ENCODE measurements around the gene RPL38.

Gene RPL38

DNA sequence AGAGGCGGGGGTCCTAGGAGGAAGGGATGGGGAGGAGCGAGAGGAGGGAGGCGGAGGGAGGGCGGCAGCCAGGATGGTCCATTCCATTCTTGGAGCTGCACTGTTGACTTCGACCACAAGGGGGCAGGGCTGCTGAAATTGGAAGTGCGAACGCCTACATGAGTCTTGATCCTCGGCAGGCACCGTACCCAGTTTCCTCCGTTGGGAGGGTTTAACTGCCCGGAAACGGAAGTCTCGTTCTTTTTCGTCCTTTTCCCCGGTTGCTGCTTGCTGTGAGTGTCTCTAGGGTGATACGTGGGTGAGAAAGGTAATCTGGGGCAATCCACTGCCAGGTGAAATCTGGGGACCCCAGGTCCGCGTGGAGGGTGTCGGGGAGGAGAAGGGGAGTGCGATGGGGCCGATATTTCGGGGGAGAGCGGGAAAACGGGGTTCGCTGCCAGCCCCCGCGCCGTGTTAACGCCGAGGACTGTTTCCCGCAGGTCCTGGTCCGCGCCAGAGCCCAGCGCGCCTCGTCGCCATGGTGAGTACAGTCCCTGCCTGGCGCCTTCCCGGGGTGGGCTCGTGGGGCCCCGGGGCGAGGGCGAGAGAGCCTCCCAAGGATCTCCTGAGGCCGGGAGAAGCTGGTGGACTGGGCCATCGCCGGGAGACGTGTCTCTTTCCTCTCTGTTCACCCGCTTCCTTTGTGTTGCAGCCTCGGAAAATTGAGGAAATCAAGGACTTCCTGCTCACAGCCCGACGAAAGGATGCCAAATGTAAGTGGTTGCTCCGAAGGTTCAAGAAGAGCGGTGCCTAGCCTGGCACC, at the start of gene RPL38:
Gene RPL38, plus strand, starts transcription at position 240 of the 802 bp plus-strand sequence. Its CDS starts 278 bp downstream, at position 518.
- DNase-seq: peak; percentile 93

DNA sequence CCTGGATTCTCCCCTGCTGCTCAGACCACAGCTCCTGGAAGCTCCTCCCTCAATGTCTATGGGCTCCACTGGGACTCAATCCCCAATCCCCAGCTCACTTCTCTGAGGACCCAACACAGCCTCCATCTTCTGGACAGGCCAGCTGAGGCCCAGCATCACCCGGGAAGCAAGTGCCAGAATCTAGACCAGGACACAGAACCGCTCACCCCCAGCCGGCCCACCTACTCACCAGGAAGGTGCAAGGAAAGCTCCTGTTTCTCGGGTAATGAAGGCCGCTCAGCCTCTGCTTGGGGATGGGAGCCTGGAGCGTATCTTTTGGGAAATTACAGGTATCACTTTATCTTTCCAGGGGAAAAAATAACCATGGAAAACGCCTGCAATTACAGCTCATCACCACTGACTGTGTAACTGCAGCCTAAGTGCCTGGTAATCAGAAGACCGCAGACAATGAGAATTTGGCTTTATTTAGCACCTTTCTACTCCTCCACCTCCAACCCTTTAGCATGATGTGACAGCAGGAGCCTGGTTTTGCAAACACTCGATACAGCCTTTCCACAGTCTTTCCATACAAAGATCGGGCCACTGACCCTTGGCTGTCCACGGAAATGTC, 49.6 kb upstream of the RPL38 start:
- no peak for DNase-seq

DNA sequence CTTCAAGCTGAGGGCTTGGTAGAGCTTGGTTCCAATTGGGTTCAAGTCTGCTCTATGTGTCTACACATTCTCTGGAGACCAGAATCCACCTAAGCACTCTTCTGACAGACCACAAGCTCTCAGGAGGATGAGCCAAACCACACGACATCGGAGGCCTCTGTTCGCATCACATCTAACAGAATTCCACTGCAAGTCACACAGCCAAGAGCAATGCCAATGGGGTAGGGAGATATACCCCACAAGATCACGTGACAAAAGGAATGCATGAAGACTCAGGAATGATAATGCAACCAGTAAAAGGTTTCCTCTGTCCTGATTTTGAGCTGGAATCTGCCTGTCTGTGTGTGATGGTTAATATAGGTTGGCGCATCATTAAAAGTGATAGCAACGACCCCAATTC, 46.6 kb upstream of the RPL38 start:
- DNase-seq: no peak

DNA sequence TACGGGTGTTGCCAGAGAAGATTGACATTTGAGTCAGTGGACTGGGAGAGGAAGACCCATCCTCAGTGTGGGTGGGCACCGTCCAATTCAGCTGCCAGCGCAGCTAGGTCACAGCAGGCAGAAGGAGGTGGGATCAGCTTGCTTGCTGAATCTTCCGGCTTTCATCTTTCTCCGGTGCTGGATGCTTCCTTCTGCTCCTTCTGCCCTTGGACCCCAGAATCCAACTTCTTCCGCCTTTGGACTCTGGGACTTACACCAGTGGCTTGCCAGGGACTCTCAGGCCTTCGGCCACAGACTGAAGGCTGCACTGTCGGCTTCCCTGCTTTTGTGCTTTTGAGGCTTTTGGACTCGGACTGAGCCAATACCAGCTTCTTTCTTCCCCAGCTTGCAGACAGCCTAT, 46.1 kb upstream of the RPL38 start:
- no peak for DNase-seq

DNA sequence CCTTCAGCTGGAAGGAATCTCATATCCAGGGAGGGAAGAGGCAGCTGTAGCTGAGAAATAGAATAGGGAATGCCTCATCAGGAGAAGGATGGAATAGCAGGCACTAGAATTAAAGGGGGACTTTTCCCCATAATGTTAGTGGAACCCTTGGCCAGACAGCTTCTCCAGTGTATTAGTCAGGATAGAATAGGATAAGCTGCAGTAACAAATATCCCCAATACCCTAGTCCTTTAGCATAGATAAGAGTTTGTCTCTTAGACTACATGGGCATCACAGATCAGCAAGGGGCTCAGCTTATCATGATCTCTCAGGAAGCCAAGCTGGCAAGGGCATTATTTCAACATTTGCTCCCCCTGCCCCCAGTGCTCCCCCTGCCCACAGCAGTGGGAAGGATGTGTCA, 44.7 kb upstream of the RPL38 start:
- no peak for DNase-seq

DNA sequence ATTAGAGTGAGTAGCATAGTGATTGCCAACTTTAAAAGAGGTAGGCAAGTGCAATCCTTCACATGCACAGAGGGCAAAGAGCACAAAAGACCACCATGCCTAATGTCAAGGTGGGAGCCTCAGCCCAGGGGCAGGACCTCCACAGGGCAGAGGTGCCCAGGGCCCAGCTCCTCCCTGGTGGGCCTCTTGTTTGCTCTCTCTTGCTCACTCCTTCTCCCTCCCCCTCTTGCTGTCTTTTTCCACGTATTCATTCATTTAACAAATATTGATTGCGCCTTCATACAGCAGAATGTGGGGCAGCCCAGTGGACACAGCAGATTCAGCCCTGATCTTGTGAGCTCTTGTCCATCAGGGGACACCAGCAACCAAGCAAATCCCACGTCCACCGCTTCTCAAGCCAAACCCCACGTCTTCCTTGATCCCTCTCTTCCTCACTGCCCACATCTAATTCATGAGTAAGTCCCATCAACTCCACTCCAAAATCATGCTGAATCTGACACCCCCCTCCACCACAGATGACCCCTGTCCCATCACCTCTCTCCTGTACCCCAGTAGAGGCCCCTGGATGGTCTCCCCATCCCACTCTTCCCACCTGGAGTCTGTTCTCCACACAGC, 44.1 kb upstream of the RPL38 start:
- no peak for DNase-seq

DNA sequence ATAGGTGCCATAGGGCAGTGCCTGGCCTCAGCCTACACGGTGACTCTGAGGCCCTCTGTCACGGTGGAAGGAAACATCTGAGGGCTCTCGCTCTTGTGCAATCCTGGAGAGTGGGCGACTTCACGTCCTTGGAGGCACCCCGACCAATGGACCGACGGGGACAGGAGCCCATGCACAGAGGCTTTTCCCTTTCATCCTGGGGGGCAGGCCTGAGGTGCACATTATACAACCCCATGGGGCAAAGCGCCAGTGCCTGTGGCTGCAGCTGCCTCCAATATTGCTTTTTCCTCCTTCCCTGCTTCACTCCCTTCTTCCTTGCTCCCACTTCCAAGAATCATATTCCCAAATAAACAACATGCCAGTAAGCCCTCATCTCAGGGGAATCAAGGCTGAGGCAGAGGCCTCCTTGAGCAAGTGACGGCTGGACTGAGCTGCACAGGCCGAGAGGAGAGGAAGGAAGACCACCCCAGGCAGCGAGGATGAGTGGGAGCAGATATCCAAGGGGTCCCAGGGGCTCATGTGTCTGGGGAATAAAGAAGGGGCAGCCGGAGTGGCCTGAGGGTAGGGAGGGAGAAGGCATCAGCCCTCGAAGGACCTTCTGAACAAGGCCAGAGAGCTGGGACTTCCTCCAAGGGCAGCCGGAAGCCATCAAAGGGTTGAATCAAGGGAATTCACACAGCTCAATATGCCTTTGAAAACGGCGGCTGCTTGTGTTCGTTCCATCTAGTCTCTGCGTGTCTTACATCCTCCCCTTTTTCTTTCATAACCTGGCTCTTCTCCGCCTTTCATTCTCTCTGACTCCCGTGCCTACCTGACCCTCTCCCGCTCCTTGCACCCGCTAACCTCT, 42.6 kb upstream of the RPL38 start:
- no peak for DNase-seq

DNA sequence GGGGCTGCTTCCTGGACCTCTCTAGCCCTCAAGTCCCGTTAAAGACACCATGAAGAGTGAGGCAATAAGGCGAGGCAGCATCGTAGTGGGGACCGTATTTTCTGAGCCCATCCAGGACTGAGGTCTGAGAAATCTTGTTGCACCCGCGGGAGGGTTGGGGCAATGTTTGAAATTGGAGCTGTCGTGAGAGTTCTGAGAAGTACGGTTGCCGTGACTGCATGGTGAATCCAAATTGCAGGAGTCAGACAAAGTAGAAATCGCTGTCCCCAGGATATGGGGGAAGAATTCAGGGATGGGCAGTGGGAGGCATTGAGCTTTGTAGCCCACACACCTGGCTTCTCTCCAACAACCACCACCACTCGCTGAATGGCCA, 42.0 kb upstream of the RPL38 start:
- DNase-seq: no peak

DNA sequence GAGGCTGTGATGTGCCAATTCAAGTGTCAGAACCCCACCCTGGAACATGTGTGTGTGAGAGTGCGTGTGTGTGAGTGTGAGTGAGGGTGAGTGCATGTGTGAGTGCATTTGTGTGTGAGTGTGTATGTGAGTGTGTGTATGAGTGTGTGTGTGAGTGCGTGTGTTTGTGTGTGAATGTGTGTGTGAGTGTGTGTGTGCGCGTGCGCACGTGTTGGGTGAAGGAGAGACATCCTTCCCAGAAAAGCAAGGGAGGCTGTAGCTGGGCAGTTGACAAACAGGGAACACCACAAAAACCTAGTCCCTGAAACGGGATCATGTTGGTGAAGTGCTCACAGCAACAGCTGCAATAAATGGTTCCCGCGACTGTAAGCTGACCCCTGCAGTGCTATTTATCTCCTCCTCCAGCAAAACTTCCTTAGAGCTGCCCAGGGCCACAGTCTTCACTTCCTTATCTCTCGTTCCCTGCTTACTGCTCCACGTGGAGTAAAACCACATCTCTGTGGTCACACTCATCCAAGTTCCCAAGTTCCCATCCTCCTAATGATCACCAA, 40.1 kb upstream of the RPL38 start:
- DNase-seq: no peak

DNA sequence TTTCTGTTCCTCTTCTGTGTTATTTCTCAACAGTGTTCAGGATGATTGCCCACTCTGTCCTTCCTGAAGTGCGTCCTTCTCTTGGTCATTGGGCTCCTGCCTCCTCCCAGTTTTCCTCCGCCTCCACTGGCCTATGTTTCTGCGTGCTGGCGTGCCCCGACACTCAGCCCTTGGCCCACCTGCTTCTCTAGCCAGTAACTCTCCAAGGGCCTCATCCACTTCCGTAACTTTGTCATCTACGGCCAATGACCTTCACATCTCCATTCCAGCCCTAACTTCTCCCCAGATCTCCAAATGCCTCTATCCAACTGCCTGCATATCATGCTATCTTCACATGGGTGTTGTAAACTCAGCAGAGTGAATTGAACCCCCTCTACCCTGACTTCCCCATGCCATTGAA, 39.6 kb upstream of the RPL38 start:
- no peak for DNase-seq

DNA sequence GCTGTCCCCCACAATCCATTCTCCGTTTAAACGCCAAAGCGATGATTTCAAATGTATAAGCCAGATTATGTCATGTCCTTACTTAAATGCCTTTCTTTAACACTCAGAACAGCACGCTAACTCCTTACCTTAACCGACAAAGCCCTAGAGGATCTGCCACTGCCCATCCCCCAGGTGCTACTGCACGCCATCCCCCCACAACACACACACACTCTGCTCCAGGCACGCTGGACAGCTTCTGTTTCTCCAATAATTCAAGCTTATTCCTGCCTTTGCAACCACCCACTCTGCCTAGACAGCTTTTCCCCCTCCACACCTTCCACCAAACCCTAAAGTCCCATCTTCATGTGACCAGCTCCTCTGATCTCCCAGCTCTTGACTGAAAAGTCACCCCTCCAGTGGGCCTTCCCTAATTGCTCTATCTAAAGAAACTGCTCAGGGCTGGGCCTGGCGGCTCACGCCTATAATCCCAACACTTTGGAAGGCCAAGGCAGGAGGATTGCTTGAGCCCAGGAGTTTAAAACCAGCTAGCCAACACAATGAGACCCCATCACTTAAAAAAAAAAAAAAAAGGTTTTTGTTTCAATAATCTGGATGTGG, 38.9 kb upstream of the RPL38 start:
- DNase-seq: no peak

DNA sequence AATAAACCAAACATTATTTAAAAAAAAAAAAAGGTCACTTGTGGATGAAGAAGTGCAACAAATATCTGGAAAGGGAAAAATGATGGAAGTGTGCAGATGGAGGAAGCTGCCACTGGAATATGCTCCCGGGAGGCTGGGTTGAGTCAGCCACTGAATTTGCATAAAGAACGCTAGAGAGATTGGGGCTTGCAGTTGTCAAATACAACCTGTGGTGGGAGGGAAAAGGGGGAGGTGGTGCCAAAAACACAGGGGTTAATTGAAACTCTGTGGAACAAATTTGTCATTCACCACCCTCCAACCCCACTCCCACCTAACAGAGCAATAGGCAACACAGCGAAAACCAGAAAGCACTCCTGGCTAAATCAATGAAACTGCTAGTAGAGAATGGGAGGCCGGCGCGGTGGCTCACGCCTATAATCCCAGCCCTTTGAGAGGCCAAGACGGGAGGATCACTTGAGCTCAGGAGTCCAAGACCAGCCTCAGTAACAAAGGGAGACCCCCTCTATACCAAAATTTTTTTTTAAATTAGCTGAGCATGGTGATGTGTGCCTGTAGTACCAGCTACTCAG, 37.6 kb upstream of the RPL38 start:
- no peak for DNase-seq

DNA sequence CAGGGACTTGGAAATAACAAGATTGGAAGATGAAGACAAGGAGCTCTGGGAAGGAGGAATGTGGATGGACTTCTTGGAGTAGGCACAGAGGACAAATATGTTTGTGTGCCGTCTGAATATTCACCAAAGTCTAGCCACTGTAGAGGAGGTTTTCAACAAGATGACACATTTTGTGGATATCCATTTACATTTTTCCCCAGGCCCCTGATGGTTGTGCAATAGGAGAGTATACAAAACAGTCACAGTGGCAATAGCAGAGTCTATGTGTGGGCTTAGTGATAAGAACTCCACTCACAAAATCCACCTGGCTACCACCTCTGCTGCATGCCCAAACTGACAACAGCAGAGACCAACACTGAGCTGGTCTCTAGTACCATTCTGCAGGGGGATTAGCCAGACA, 32.6 kb upstream of the RPL38 start:
- no peak for DNase-seq

DNA sequence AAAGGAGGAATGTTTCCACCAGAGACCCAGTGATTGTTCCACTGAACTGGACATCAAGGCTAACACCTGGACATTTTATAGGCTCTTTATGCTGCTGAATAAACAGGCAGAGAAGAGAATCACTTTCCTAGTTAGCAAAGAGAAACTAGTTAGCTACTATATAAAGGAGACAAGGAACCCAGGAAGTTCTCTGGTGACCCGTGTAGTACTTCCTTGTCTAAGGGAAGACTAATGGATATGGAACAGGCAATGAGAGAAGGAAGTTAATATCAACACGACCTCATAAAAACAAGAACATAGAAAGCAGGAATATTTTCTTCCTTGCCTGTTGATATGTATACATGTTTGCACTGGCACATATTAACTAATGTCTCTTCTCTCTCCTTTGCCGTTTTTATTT, 30.8 kb upstream of the RPL38 start:
- DNase-seq: no peak

DNA sequence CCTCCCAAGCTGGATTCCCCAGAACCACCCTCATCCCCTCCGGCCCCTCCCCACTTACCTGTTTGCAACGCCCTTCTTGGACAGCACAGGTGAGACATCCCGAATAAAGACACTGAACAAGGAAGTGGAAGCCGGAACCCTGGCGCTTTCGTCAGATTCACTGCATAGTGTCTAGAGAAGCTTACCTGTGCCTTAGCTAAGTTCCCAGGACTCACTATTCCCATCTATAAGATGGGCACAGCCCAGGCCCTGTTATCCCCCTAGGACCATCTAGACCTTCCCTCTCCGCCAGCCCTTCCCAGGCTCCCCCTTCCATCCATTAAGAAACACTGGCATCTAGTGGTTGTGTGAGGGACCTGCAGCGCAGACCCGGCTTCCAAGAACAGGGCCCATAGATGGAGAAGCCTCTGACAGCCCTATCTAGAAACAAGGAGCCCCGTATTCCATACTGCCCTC, 26.9 kb upstream of the RPL38 start:
- DNase-seq: peak; percentile 19

DNA sequence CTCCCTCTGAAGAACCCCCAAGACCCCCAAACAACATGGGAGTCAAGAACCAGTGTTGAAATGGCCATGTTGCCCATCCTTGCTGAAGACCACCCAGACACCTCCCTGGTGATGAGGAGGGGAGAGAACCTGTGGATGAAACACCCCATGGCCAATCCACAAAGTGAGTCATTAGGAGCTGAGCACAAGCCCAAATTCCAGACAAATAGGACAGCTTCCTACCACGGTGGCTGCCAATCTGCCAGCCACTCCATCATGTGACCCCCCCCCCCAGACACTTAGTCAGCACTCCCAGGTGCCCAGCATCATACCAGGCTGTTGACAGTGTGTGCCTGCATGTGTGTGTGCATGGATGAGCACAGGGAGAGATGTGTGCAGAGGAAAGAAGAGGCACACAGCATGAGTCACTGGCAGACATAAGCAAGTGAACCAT, 26.4 kb upstream of the RPL38 start:
- DNase-seq: no peak

DNA sequence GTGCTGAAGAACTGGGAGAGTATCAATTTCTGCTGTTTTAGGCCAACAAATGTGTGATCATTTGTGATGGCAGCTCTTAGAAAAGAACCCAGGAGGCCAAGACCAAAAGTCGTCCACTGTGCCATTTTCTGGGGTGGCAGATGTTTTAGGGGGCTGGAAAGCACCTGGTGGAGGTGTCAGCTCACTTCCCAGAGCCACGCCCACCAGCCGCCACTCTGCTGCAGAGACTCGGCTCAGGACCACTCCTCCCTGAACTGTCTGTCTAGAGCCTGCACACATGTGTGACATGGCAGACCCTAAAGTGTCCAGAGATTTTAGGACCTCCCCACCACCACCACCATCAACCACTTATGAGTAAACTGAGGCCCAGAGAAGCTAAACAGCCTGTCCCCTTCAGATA, 23.9 kb upstream of the RPL38 start:
- DNase-seq: no peak

DNA sequence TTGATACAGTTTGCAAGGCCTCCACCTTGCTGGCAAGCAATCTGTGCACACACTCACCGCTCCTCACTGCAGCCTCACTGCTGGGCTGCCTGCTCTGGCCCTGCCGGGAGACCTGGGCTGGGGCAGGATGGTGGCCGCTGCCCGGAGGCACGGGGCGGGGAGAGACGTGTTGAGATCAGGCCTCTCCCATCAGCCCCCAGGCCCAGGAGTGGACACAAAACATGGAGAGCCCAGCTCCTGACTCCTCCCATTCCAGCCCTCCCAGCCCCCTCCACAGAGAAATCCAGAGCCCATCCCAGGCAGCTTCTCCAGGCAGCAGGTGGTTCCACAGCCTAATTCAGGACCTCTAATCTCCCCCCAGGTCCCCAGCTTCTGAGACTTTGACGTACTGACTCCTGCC, 23.1 kb upstream of the RPL38 start:
- no peak for DNase-seq

DNA sequence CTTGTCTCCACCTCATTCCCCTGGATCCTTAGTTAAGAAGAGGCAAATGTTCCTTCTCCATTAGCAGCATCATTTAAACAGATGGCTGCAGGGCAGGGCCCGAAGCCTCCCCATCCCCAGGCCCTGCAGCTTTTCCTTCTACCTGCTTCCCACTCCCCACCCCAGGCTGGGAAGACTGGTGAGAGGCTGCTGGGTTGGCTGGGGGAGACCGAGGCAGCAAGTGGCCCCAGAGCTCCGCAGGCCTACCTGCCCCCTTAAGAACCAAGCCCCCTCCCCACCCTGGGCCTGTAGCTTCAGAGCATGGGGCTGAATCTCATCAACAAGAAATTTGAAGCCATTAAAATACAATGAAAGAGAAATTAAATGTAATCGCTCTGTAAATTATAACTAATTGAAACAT, 22.1 kb upstream of the RPL38 start:
- DNase-seq: no peak

DNA sequence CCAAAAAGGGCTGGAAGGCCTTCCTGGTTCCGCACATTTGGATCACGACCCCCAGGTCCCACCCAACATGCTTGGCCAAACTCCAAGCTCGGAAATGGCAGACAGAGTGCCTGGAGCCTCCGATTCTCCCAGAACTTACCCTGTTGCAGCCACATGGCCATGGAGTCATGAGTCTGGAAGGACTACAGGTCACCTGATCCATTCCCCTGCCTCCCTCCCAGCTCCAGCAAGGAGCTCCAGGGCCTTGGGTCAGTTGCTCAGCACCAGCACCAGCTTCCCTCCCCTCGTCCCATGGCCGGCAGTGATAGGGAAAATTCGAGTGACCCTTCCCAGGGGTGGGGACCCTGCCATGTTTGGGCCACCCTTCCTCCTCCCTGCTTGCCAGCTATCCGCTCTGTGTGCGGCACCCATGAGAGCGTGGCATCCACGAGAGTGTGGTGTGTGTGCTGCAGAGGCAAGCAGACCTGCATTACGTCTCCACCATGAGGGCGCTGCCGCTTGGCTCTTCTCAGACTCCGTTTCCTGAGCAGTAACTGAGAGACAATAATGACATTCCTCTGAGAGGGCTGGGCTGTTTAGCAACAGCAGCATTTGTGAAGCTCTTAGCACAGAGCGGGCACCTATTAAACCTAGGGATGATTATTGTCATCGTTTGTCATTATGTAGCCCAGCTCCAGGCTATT, 21.3 kb upstream of the RPL38 start:
- DNase-seq: no peak

DNA sequence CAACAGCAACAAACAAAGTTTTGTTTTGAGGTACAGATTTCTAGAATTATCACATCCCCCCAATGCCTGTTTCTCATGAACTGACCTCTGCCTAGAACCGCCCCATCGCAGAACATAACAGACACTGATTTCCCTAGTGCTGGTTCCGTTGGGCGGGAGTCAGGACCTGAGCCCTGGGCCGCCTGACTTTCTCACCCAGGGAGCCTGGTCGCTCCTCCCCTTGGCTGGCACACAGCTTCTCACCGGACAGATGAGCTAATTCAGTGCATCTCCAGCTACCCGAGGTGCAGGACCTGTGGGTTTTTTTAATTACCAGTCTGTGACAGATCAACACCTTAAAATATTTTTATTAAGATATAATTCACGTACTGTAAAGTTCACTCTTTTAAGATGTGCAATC, 20.1 kb upstream of the RPL38 start:
- DNase-seq: no peak

All from CD4-positive, alpha-beta T cell treated with Interferon gamma for 1 hour (primary cell).